Activated CD8-positive, alpha-beta T cell treated with anti-CD3 and anti-CD28 coated beads, Interleukin-2, amount 10 ng/mL, durations not matched to agents 7 days and 5 days (primary cell): ENCODE data around the gene TNFRSF11A. TPM values are rescaled to one million over a fixed set of nuclear protein-coding genes. Genes with fewer than 3 reads are reported as not detected.

ENCODE experiments used
- ATAC-seq: fragments of 150-1000 bp; cut with Tn5 transposase; one replicate; pipeline ENCODE4 v1.10.0; 2021; ENCODE audit warnings: moderate library complexity
- CTCF ChIA-PET: fragments of 350-600 bp; sonication (Branson Sonifier 250); formaldehyde crosslinking; loops from one replicate; lab custom pipeline; 2021; ENCODE audit warnings: antibody characterized with exemption; lab: Charles Lee
- POLR2A ChIA-PET: fragments of 350-600 bp; sonication (Branson Sonifier 250); formaldehyde crosslinking; loops from one replicate; lab custom pipeline; 2021; ENCODE audit warnings: antibody characterized with exemption; lab: Charles Lee
- DNase-seq: peaks from one replicate; pipeline ENCODE4 v3.0.0-alpha.2; 2020
- H3K27ac Mint-ChIP-seq: one replicate; pipeline ENCODE4 v1.8.0; 2021; ENCODE audit warnings: mild to moderate bottlenecking, mixed read lengths
- H3K27me3 Mint-ChIP-seq: one replicate; pipeline ENCODE4 v1.8.0; 2021; ENCODE audit warnings: low read depth, mixed read lengths
- H3K36me3 Mint-ChIP-seq: one replicate; pipeline ENCODE4 v1.8.0; 2021; ENCODE audit warnings: low read depth, mixed read lengths
- H3K4me1 Mint-ChIP-seq: one replicate; pipeline ENCODE4 v1.8.0; 2021; ENCODE audit warnings: low read depth, mixed read lengths
- H3K4me3 Mint-ChIP-seq: one replicate; pipeline ENCODE4 v1.8.0; 2021; ENCODE audit warnings: mild to moderate bottlenecking, mixed read lengths
- H3K9me3 Mint-ChIP-seq: one replicate; pipeline ENCODE4 v1.8.0; 2022; ENCODE audit warnings: mixed read lengths; ENCODE audit not compliant: insufficient read depth
- total RNA-seq, 2 experiments: library from RNA; stranded (reverse); gene quantifications; one replicate each; pipeline ENCODE4 v1.2.3, GENCODE V29; 2021

Gene TNFRSF11A
- total RNA-seq, 2 experiments from 2014 or later, result 4.0 to 4.3 TPM

- Mint-ChIP-seq H3K4me3 (no peak overlapping the region), H3K27me3 (peaks cover 2% of the 10 kb centered on the region), H3K27ac (no peak overlapping the region), H3K4me1 (peaks cover 32% of the 10 kb centered on the region), H3K36me3 (peaks cover 2% of the 10 kb centered on the region), H3K9me3 (peaks cover 7% of the 10 kb centered on the region)
- DNase-seq (peak; percentile 76), ATAC-seq (peak; percentile 35)
- CTCF ChIA-PET, result interaction anchor here (0.8 to 2.5 kb wide), 51 partner anchors 8 to 311 kb away, joined by 3 to 27 read pairs (median 5); partner anchors contain the start of genes PIGN, RELCH, TNFRSF11A and ZCCHC2
- POLR2A ChIA-PET, result interaction anchor here (1.7 kb wide), 1 partner anchor 97 kb away, joined by 10 read pairs; the partner anchor contains the start of gene ZCCHC2
Measured at GRCh38 chr18:62425465-62426190, 100.5 kb downstream of the TNFRSF11A start.

GRCh38 chr18:62426191-62426488, 101.0 kb downstream of the TNFRSF11A start:
- DNase-seq (no peak), ATAC-seq (no peak)
- peaks cover 27% of the 10 kb centered on the region for H3K4me1 Mint-ChIP-seq
- peaks cover 2% of the 10 kb centered on the region for H3K36me3 Mint-ChIP-seq
- H3K9me3 Mint-ChIP-seq, result peaks cover 7% of the 10 kb centered on the region
- peaks cover 2% of the 10 kb centered on the region for H3K27me3 Mint-ChIP-seq
- no peak overlapping the region for H3K4me3 Mint-ChIP-seq
- no peak overlapping the region for H3K27ac Mint-ChIP-seq
- POLR2A ChIA-PET, result interaction anchor here (1.7 kb wide), 1 partner anchor 96 kb away, joined by 10 read pairs; the partner anchor contains the start of gene ZCCHC2
- CTCF ChIA-PET, result interaction anchor here (0.8 to 2.5 kb wide), 46 partner anchors 9 to 310 kb away, joined by 3 to 27 read pairs (median 5); partner anchors contain the start of genes PIGN, RELCH, TNFRSF11A and ZCCHC2

DNA sequence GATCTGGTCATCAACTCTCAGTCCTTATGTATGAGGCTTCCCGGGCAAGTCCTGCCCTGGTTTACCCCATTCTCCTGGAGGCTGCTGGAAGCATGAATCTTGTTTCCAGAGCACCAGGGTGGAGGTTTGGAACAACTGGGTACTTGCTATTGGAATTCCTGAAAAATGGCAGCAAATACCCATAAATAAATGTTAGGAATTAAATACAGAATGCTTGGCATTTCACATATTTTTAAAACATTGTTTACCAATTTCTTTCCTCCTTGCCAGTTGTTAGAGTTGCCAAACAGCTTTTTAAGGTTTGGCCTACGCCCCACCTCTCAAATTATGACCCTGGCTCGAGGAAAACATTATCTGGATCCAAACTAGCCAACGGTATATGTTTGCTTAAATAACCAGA, 107.1 kb downstream of the TNFRSF11A start:
- Mint-ChIP-seq H3K27ac (no peak overlapping the region), H3K4me1 (no peaks in the 10 kb centered on the region)
- CTCF ChIA-PET, result interaction anchor here (0.8 to 3.0 kb wide), 3 partner anchors 11 to 153 kb away, joined by 3 to 14 read pairs (median 3); no protein-coding TSS in a partner anchor

GRCh38 chr18:62434798-62435197, 109.7 kb downstream of the TNFRSF11A start:
- ChIA-PET CTCF (interaction anchor here (1.0 to 3.0 kb wide), 3 partner anchors 8 to 14 kb away, joined by 4 to 9 read pairs (median 5); no protein-coding TSS in a partner anchor), POLR2A (no interaction called here)
- H3K36me3 Mint-ChIP-seq, result peaks cover under 1% of the 10 kb centered on the region

More for the DNA sequence above, 107.1 kb downstream of the TNFRSF11A start:
- Mint-ChIP-seq H3K9me3 (peaks cover 7% of the 10 kb centered on the region), H3K27me3 (peaks cover 2% of the 10 kb centered on the region), H3K4me3 (no peak overlapping the region), H3K36me3 (peaks cover 2% of the 10 kb centered on the region)
- POLR2A ChIA-PET, result no interaction called here
- DNase-seq, result no peak
- ATAC-seq, result no peak

GRCh38 chr18:62435435-62436031, 110.4 kb downstream of the TNFRSF11A start:
- DNase-seq (no peak), ATAC-seq (no peak)
- Mint-ChIP-seq H3K4me1 (no peaks in the 10 kb centered on the region), H3K27me3 (peaks cover 10% of the 10 kb centered on the region), H3K27ac (no peak overlapping the region), H3K9me3 (no peaks in the 10 kb centered on the region), H3K36me3 (no peaks in the 10 kb centered on the region), H3K4me3 (no peak overlapping the region)
- ChIA-PET CTCF (interaction anchor here (0.9 to 3.0 kb wide), 3 partner anchors 9 to 14 kb away, joined by 4 to 9 read pairs (median 5); no protein-coding TSS in a partner anchor), POLR2A (no interaction called here)

More at GRCh38 chr18:62434798-62435197, 109.7 kb downstream of the TNFRSF11A start:
- ATAC-seq, result no peak
- H3K9me3 Mint-ChIP-seq, result peaks cover under 1% of the 10 kb centered on the region
- no peak overlapping the region for H3K27ac Mint-ChIP-seq
- DNase-seq, result no peak
- no peaks in the 10 kb centered on the region for H3K4me1 Mint-ChIP-seq
- peaks cover 10% of the 10 kb centered on the region for H3K27me3 Mint-ChIP-seq
- no peak overlapping the region for H3K4me3 Mint-ChIP-seq

GRCh38 chr18:62436636-62437234, 111.6 kb downstream of the TNFRSF11A start:
- Mint-ChIP-seq H3K4me3 (no peak overlapping the region), H3K9me3 (no peaks in the 10 kb centered on the region), H3K27me3 (peaks cover 10% of the 10 kb centered on the region), H3K4me1 (no peaks in the 10 kb centered on the region), H3K36me3 (no peaks in the 10 kb centered on the region), H3K27ac (no peak overlapping the region)
- CTCF ChIA-PET, result interaction anchor here (0.6 to 3.0 kb wide), 5 partner anchors 11 to 147 kb away, joined by 3 to 17 read pairs (median 4); partner anchors contain the start of gene ZCCHC2
- DNase-seq, result no peak
- POLR2A ChIA-PET, result interaction anchor here (0.7 kb wide), 1 partner anchor 85 kb away, joined by 4 read pairs; no protein-coding TSS in a partner anchor
- ATAC-seq, result no peak

- ATAC-seq, result no peak
- no peaks in the 10 kb centered on the region for H3K4me1 Mint-ChIP-seq
- POLR2A ChIA-PET, result interaction anchor here (0.7 kb wide), 1 partner anchor 85 kb away, joined by 4 read pairs; no protein-coding TSS in a partner anchor
Measured at GRCh38 chr18:62437235-62438017, 112.3 kb downstream of the TNFRSF11A start.

DNA sequence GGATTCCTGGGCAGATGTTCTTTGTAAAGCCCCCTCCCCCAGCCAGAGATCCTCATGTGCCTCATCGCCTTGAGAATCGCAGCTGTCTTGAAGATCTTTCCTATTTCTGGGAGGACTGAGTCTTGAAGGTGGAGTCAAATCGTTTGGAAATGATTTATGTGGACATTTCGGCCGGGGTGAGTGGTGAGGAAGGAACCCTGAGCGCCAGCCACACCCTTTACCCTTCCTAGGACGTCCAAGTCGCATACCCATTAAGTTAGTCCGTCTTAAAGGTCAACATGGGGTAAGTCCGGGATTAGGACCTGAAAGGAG, 112.9 kb downstream of the TNFRSF11A start:
- DNase-seq (no peak), ATAC-seq (no peak)
- Mint-ChIP-seq H3K27me3 (peaks cover 10% of the 10 kb centered on the region), H3K4me1 (no peaks in the 10 kb centered on the region), H3K27ac (no peak overlapping the region), H3K36me3 (no peaks in the 10 kb centered on the region), H3K9me3 (no peaks in the 10 kb centered on the region), H3K4me3 (no peak overlapping the region)
- ChIA-PET POLR2A (no interaction called here), CTCF (interaction anchor here (1.2 kb wide), 3 partner anchors 11 to 146 kb away, joined by 3 to 17 read pairs (median 3); no protein-coding TSS in a partner anchor)

More at GRCh38 chr18:62437235-62438017, 112.3 kb downstream of the TNFRSF11A start:
- CTCF ChIA-PET, result interaction anchor here (0.6 to 3.0 kb wide), 6 partner anchors 10 to 146 kb away, joined by 3 to 17 read pairs (median 4); partner anchors contain the start of gene ZCCHC2
- DNase-seq, result no peak
- peaks cover 10% of the 10 kb centered on the region for H3K27me3 Mint-ChIP-seq
- no peaks in the 10 kb centered on the region for H3K9me3 Mint-ChIP-seq
- H3K27ac Mint-ChIP-seq, result no peak overlapping the region
- H3K4me3 Mint-ChIP-seq, result no peak overlapping the region
- no peaks in the 10 kb centered on the region for H3K36me3 Mint-ChIP-seq

DNA sequence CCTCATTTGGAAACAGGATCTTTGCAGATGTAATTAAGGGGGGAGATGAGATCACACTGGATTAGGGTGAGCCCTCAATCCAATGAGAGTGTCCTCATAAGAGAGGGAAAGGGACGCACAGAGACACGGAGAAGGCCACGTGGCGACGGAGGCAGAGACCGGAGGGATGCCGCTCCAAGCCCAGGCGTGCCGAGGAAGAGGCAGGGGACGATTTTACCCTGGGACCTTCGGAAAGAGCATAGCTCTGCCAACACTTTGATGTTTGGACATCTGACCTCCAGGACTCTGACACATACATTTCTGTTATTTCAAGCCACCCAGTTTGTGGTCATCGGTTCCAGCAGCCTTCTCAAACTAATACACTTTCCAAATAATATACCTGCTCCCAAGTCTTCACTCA, 113.3 kb downstream of the TNFRSF11A start:
- CTCF ChIA-PET, result interaction anchor here (1.2 kb wide), 1 partner anchor 11 kb away, joined by 3 read pairs; no protein-coding TSS in a partner anchor
- H3K27me3 Mint-ChIP-seq, result peaks cover 10% of the 10 kb centered on the region
- H3K9me3 Mint-ChIP-seq, result no peaks in the 10 kb centered on the region
- ATAC-seq, result no peak
- no peaks in the 10 kb centered on the region for H3K36me3 Mint-ChIP-seq
- no peak overlapping the region for H3K27ac Mint-ChIP-seq
- H3K4me3 Mint-ChIP-seq, result no peak overlapping the region
- DNase-seq, result no peak
- POLR2A ChIA-PET, result no interaction called here
- H3K4me1 Mint-ChIP-seq, result no peaks in the 10 kb centered on the region

DNA sequence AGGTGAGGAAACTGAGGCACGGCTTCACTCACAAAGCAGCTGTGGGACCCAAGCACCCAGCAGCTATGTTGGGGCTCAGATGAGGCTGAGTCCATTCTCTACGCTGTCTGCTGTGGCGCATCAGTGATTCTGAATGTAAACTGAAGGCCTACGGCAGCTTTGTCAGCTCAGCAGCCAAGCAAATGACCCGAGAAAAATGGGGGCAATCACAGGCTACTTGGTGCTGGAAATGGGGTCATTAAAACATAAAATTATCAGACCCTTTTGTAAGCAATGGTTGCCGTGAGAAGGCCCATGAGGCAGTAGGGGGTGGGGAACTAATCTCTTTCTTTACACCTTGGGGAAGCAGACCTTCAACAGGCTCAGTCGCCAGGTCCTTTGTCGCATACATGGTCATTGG, 113.8 kb downstream of the TNFRSF11A start:
- POLR2A ChIA-PET, result no interaction called here
- no peaks in the 10 kb centered on the region for H3K4me1 Mint-ChIP-seq
- CTCF ChIA-PET, result no interaction called here
- no peak for DNase-seq
- no peaks in the 10 kb centered on the region for H3K9me3 Mint-ChIP-seq
- H3K27me3 Mint-ChIP-seq, result peaks cover 10% of the 10 kb centered on the region
- H3K36me3 Mint-ChIP-seq, result no peaks in the 10 kb centered on the region
- no peak overlapping the region for H3K27ac Mint-ChIP-seq
- ATAC-seq, result no peak
- no peak overlapping the region for H3K4me3 Mint-ChIP-seq
